ENCODE data around the gene RPTOR. TPM values are rescaled to one million over a fixed set of nuclear protein-coding genes. Genes with fewer than 3 reads are reported as not detected.

Gene RPTOR
- total RNA-seq, 2 experiments from 2014 or later: 53.1 to 54.0 TPM

DNA sequence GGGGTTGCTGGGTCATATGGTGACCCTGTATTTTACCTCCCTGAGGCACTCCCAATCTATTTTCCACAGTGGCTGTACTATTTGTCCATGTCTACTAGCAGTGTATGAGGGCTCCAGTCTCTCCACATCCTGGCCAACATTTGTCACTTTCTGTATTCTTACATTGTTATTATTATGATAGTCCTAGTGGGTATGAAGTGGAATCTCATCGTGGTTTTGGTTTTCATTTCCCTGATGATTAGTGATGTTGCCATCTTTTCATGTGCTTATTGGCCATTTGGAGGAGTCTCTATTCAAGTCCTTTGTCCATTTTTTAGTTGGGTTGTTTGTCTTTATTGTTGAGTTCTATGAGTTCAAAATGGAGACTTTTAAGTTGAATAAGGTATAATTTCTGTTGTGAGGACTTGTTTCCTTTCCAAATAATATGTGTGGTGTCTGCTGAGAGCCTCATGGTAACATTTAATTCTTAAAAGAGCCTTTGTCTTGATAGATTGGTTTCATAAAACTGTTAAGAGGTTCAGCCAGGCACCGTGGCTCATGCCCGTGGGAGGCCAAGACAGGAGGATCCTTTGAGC lies 108.2 kb downstream of the RPTOR start:
- DNase-seq (no peak), ATAC-seq (no peak)
- no peak overlapping the region for H3K4me3 Mint-ChIP-seq
- H3K9me3 Mint-ChIP-seq (ENCODE audit: insufficient read depth): peaks cover 26% of the 10 kb centered on the region
- H3K4me1 Mint-ChIP-seq (ENCODE audit: low read depth): peaks cover 50% of the 10 kb centered on the region
- peak overlapping the region; percentile 57 for H3K27ac Mint-ChIP-seq
- H3K27me3 Mint-ChIP-seq (ENCODE audit: low read depth): no peaks in the 10 kb centered on the region
- ChIA-PET POLR2A (no interaction called here), CTCF (no interaction called here)
- H3K36me3 Mint-ChIP-seq (ENCODE audit: low read depth): peaks cover 56% of the 10 kb centered on the region

DNA sequence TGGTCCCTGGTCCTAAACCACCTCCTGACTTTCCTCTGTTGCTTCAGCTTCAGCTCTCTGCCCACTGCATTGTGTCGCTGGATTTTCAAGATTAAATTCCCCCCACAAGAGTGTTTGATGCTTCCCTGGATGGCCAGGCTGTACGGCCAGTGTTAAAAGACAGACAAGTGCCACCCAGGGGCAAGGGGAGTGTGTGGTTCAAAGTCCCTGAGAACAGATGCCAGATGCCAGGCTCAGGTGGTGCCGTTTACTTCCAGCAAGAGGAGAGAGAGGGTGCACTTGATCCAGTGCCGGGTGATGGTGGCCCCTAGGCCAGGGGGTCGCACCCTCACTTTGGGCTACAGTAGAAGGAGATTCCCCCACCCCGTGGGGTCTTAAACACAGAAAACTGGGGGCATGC lies 109.2 kb downstream of the RPTOR start:
- DNase-seq (no peak), ATAC-seq (no peak)
- Mint-ChIP-seq H3K4me1 (ENCODE audit: low read depth) (peaks cover 41% of the 10 kb centered on the region), H3K36me3 (ENCODE audit: low read depth) (peaks cover 59% of the 10 kb centered on the region), H3K27me3 (ENCODE audit: low read depth) (no peaks in the 10 kb centered on the region), H3K4me3 (no peak overlapping the region), H3K27ac (no peak overlapping the region), H3K9me3 (ENCODE audit: insufficient read depth) (peaks cover 30% of the 10 kb centered on the region)
- ChIA-PET CTCF (no interaction called here), POLR2A (interaction anchor here (1.5 kb wide), 1 partner anchor 9 kb away, joined by 3 read pairs; no protein-coding TSS in a partner anchor)

DNA sequence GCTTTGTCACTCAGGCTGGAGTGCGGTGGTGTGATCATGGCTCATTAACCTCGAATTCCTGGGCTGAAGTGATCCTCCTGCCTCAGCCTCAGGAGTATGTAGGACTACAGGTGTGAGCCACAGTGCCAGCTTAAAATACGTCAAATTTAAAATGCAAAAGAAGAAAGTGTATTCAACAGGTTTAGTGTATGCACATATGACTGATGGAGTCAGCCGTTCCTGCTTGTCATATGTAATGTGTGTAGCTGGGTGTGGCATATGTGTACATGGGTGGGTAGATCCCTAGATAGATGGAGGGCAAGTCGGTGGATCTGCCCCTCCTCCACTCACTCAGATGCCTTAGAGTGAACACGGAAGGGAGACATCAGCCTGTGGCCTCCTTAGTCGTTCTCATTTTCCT lies 111.0 kb downstream of the RPTOR start:
- no peak overlapping the region for H3K4me3 Mint-ChIP-seq
- no peaks in the 10 kb centered on the region for H3K27me3 Mint-ChIP-seq (ENCODE audit: low read depth)
- ChIA-PET CTCF (no interaction called here), POLR2A (no interaction called here)
- DNase-seq (no peak), ATAC-seq (no peak)
- H3K4me1 Mint-ChIP-seq (ENCODE audit: low read depth): peaks cover 26% of the 10 kb centered on the region
- no peak overlapping the region for H3K27ac Mint-ChIP-seq
- peaks cover 52% of the 10 kb centered on the region for H3K36me3 Mint-ChIP-seq (ENCODE audit: low read depth)
- peaks cover 30% of the 10 kb centered on the region for H3K9me3 Mint-ChIP-seq (ENCODE audit: insufficient read depth)

DNA sequence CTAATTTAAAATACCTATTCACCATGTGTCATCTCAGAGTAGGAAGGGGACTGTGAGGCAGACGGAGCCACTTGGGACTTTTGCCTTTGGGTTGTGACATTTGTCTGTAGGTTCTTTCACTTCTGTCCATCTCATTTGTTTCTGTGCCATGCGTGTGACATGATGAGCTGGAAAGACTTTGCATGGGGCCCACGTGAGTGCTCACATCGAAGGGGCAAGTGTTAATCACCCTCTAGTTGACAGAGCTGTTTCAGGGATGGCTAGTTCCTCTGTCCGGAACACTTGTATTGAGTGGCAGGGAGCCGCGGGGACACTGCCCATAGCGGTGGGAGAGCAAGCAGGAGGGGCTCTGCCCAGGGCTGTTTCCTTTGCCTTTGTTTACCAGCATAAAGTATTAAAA lies 112.0 kb downstream of the RPTOR start:
- Mint-ChIP-seq H3K4me3 (no peak overlapping the region), H3K9me3 (ENCODE audit: insufficient read depth) (peaks cover 30% of the 10 kb centered on the region), H3K27me3 (ENCODE audit: low read depth) (no peaks in the 10 kb centered on the region), H3K36me3 (ENCODE audit: low read depth) (peaks cover 49% of the 10 kb centered on the region), H3K4me1 (ENCODE audit: low read depth) (peaks cover 21% of the 10 kb centered on the region), H3K27ac (no peak overlapping the region)
- ChIA-PET CTCF (interaction anchor here (0.8 to 1.2 kb wide), 3 partner anchors 9 to 79 kb away, joined by 3 read pairs; no protein-coding TSS in a partner anchor), POLR2A (no interaction called here)
- DNase-seq (no peak), ATAC-seq (no peak)

DNA sequence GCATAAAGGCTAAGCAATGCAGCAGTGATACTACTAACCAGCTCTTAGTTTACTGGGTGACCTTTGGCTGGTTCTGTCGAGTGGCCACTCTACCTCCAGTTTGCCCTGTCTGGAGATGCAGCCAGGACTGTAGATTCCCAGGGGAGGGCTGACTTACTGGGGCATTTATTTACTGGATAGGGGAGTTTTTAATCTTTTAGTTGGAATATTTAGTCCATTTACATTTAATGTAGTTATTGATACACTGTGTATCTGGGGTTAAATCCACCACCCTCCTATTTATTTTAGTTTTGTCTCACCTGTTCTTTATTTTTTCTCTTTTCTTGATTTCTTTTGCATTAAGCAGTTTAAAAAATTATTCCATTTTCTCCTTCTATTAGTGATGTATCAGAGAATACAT lies 112.9 kb downstream of the RPTOR start:
- Mint-ChIP-seq H3K27me3 (ENCODE audit: low read depth) (no peaks in the 10 kb centered on the region), H3K9me3 (ENCODE audit: insufficient read depth) (peaks cover 30% of the 10 kb centered on the region), H3K27ac (no peak overlapping the region), H3K4me1 (ENCODE audit: low read depth) (peaks cover 25% of the 10 kb centered on the region), H3K36me3 (ENCODE audit: low read depth) (peaks cover 49% of the 10 kb centered on the region), H3K4me3 (no peak overlapping the region)
- POLR2A ChIA-PET: no interaction called here
- DNase-seq (no peak), ATAC-seq (no peak)
- CTCF ChIA-PET: interaction anchor here (0.8 kb wide), 2 partner anchors 15 to 80 kb away, joined by 3 read pairs; no protein-coding TSS in a partner anchor

DNA sequence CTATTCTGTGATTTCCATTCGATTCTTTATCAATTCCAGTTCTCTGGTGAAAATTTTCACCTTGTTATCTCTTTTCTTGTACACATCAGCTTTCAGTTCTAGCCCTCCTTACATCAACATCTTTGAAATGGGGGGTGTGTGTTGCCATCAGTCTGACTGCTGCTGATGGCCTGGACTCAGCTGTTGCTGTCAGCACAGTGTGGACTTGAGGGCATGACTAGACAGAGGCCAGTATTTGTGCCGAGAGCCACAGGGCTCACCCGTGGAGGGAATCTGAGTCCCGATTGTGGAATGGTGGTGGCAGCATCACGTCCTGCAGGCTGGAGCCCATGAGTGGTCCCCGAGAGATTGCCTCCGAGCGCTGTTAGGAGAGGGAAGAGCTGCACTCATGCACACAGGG lies 114.2 kb downstream of the RPTOR start:
- Mint-ChIP-seq H3K27me3 (ENCODE audit: low read depth) (no peaks in the 10 kb centered on the region), H3K4me1 (ENCODE audit: low read depth) (peaks cover 32% of the 10 kb centered on the region), H3K36me3 (ENCODE audit: low read depth) (peaks cover 48% of the 10 kb centered on the region), H3K27ac (no peak overlapping the region), H3K4me3 (no peak overlapping the region), H3K9me3 (ENCODE audit: insufficient read depth) (peaks cover 28% of the 10 kb centered on the region)
- CTCF ChIA-PET: no interaction called here
- ATAC-seq: no peak
- DNase-seq: no peak
- POLR2A ChIA-PET: no interaction called here

DNA sequence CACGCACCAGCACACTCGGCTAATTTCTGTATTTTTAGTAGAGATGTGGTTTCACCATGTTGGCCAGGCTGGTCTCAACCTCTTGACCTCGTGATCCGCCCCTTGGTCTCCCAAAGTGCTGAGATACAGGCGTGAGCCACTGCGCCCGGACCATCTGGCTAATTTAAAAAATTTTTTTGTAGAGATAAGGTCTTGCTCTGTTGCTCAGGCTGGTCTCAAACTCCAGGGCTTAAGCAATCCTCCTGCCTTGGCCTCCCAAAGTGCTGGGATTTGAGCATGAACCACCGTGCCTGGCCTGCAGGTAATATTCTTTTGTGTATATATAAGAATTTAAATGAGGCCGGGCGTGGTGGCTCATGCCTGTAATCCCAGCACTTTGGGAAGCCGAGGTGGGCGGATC lies 115.0 kb downstream of the RPTOR start:
- ChIA-PET CTCF (interaction anchor here (1.2 to 1.4 kb wide), 2 partner anchors 10 to 84 kb away, joined by 3 read pairs; no protein-coding TSS in a partner anchor), POLR2A (no interaction called here)
- H3K36me3 Mint-ChIP-seq (ENCODE audit: low read depth): peaks cover 43% of the 10 kb centered on the region
- ATAC-seq: no peak
- H3K4me3 Mint-ChIP-seq: no peak overlapping the region
- peaks cover 22% of the 10 kb centered on the region for H3K9me3 Mint-ChIP-seq (ENCODE audit: insufficient read depth)
- H3K27ac Mint-ChIP-seq: no peak overlapping the region
- DNase-seq: no peak
- H3K27me3 Mint-ChIP-seq (ENCODE audit: low read depth): no peaks in the 10 kb centered on the region
- H3K4me1 Mint-ChIP-seq (ENCODE audit: low read depth): peaks cover 40% of the 10 kb centered on the region

DNA sequence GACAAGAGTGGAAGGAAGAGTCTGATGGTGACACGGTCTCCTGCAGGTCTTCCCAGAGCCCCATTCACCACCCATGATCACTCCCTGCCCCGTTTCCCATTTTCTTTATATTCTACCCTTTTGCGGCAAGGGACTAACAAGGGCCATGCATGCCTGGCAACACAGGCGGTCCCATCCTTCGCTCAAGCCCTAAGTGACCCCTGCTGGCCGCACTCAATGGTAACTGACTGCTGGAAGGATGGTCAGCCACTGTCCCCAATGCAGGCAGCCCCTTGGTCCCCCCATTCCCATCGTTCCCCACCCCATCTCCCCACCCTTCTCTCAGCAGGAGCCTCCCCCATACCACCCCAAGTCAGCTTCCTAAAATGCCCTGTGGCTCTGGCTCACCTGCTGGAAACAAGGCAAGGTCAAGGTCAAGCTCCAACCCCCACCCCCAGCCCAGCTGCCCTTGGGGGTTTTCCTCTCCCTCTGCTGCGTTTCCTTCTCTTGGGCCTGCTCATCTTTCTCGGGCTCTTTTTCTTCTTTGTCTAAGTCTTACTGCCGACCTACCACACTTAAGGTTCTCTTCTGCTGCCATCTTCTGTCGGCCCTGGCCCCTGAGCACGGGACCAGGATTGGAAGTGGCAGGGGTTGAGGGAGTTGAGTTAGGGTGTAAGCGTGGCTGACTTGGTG lies 116.0 kb downstream of the RPTOR start:
- no peak for DNase-seq
- Mint-ChIP-seq H3K27ac (no peak overlapping the region), H3K27me3 (ENCODE audit: low read depth) (no peaks in the 10 kb centered on the region), H3K36me3 (ENCODE audit: low read depth) (peaks cover 40% of the 10 kb centered on the region), H3K4me3 (no peak overlapping the region), H3K9me3 (ENCODE audit: insufficient read depth) (peaks cover 22% of the 10 kb centered on the region), H3K4me1 (ENCODE audit: low read depth) (peaks cover 47% of the 10 kb centered on the region)
- no peak for ATAC-seq
- ChIA-PET POLR2A (no interaction called here), CTCF (interaction anchor here (1.2 to 1.4 kb wide), 3 partner anchors 11 to 85 kb away, joined by 3 read pairs; no protein-coding TSS in a partner anchor)

DNA sequence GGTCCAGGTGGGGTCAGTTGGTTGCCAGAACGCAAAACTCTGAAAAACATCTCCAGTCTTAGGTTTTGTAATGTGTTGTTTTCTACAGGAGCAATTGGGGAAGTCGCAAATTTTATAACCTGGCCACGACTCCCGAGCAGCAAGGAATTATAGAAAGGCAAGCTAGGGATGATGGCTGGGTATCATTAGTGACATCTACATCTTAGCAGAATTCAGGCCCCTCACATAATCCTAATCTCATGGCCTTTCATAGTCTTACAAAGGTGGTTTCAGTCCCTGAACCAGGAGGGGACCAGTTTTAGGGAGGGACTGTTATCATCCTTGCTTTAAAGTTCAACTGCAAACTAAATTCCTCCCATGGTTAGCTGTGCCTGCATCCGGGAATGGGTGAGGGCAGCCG lies 117.9 kb downstream of the RPTOR start:
- H3K27me3 Mint-ChIP-seq (ENCODE audit: low read depth): no peaks in the 10 kb centered on the region
- peaks cover 49% of the 10 kb centered on the region for H3K36me3 Mint-ChIP-seq (ENCODE audit: low read depth)
- H3K27ac Mint-ChIP-seq: peak overlapping the region; percentile 4
- ATAC-seq: no peak
- DNase-seq: no peak
- ChIA-PET POLR2A (no interaction called here), CTCF (no interaction called here)
- H3K9me3 Mint-ChIP-seq (ENCODE audit: insufficient read depth): peaks cover 7% of the 10 kb centered on the region
- no peak overlapping the region for H3K4me3 Mint-ChIP-seq
- H3K4me1 Mint-ChIP-seq (ENCODE audit: low read depth): peaks cover 65% of the 10 kb centered on the region

DNA sequence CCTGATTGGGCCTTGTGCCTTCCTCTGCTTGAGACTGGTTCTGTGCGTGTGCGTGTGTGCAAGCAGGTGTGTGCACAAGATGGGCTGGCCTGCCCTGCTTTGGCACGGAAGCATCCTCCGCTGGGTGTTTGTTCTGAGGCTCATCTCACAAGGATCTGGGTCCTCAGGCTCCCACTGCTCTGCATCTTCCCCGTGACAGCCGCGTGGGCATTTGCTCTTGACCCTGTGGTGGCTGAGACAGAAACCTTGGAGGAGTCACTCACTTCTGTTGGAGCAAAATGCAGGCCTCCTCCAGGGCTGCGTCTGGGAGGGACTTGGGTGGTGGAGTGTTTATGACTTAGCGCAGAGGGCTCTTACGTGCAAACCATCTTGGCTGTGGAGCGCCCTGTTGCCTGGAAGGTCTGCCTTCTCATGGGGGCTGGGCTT lies 119.2 kb downstream of the RPTOR start:
- Mint-ChIP-seq H3K9me3 (ENCODE audit: insufficient read depth) (no peaks in the 10 kb centered on the region), H3K4me1 (ENCODE audit: low read depth) (peaks cover 75% of the 10 kb centered on the region), H3K4me3 (peak overlapping the region; percentile 61), H3K27ac (peak overlapping the region; percentile 90), H3K36me3 (ENCODE audit: low read depth) (peaks cover 46% of the 10 kb centered on the region), H3K27me3 (ENCODE audit: low read depth) (no peaks in the 10 kb centered on the region)
- peak; percentile 50 for DNase-seq
- peak; percentile 50 for ATAC-seq
- CTCF ChIA-PET: interaction anchor here (1.8 kb wide), 1 partner anchor 14 kb away, joined by 9 read pairs; no protein-coding TSS in a partner anchor
- POLR2A ChIA-PET: interaction anchor here (0.6 to 0.8 kb wide), 2 partner anchors 10 to 213 kb away, joined by 3 read pairs; no protein-coding TSS in a partner anchor

DNA sequence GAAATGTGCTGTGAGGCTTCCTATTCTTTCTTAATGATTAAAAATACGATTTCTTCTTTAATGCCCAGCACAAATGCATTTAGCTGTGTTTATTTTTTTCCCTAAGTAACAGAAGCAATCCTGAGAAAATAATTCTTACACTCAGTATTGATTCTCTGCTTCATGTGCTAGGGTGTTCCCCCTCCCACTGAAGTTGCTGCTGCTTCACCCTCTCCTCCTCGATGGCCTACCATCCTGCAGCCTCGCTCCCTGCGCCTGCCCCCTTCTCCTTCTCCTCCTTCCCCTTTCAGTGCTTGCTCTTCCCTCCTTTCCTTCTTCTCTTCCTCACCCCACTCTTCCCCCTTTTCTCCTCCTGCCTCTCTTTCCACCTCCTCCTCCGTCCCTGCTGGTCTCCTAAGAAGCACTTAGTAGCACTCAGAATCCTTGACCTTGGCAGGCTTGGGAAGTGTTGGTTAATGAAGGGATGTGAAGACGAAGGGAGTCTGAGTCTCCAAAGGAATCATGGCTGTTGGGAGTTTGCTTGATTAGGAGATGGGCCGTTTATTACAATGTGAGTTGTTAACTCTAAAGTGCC lies 119.7 kb downstream of the RPTOR start:
- ATAC-seq (no peak), DNase-seq (no peak)
- no peaks in the 10 kb centered on the region for H3K9me3 Mint-ChIP-seq (ENCODE audit: insufficient read depth)
- H3K27me3 Mint-ChIP-seq (ENCODE audit: low read depth): no peaks in the 10 kb centered on the region
- CTCF ChIA-PET: interaction anchor here (1.8 kb wide), 1 partner anchor 15 kb away, joined by 9 read pairs; no protein-coding TSS in a partner anchor
- POLR2A ChIA-PET: interaction anchor here (0.5 to 0.8 kb wide), 2 partner anchors 213 to 227 kb away, joined by 3 to 5 read pairs; no protein-coding TSS in a partner anchor
- peaks cover 43% of the 10 kb centered on the region for H3K36me3 Mint-ChIP-seq (ENCODE audit: low read depth)
- H3K4me3 Mint-ChIP-seq: peak overlapping the region; percentile 61
- peak overlapping the region; percentile 90 for H3K27ac Mint-ChIP-seq
- H3K4me1 Mint-ChIP-seq (ENCODE audit: low read depth): peaks cover 79% of the 10 kb centered on the region

DNA sequence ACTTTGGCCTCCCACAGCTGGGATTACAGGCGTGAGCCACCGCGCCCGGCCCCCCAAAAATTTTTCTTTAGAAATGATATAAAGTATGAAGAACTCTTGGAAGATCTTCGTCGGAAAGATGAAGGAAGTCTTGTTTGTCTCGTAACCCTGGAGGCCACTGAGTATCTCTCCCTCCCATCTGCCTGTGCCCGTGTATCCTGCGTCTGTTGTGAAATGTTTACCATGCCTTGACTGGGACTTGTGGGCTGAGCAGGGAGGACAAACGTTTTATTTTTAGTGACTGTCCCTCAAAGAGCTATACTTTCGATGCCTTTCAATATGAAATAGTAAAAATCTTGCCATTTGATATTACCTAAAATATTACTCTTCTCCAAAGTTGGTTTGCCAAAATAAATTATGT lies 121.2 kb downstream of the RPTOR start:
- DNase-seq (no peak), ATAC-seq (no peak)
- H3K36me3 Mint-ChIP-seq (ENCODE audit: low read depth): peaks cover 53% of the 10 kb centered on the region
- peak overlapping the region; percentile 60 for H3K4me3 Mint-ChIP-seq
- H3K27ac Mint-ChIP-seq: peak overlapping the region; percentile 50
- peaks cover 92% of the 10 kb centered on the region for H3K4me1 Mint-ChIP-seq (ENCODE audit: low read depth)
- POLR2A ChIA-PET: no interaction called here
- H3K27me3 Mint-ChIP-seq (ENCODE audit: low read depth): no peaks in the 10 kb centered on the region
- no peaks in the 10 kb centered on the region for H3K9me3 Mint-ChIP-seq (ENCODE audit: insufficient read depth)
- CTCF ChIA-PET: no interaction called here

All from activated CD8-positive, alpha-beta T cell treated with anti-CD3 and anti-CD28 coated beads, Interleukin-2, amount 10 ng/mL, durations not matched to agents 7 days and 5 days (primary cell).